Neural cell (in vitro differentiated cells): ENCODE measurements around the gene SFRP4. TPM values are rescaled to one million over a fixed set of nuclear protein-coding genes. Genes with fewer than 3 reads are reported as not detected.

Experiments
- H2AFZ ChIP-seq: fragments of 200-600, 300-800 bp; sonication (generic), shearing (Covaris generic); 2 replicates; pipeline ENCODE4 v1.6.0; 2014; ENCODE audit warnings: low read depth, mild to moderate bottlenecking, antibody characterized with exemption, low read length, moderate library complexity
- H3F3A ChIP-seq: fragments of 200-600 bp; shearing (Covaris generic); 2 replicates; pipeline ENCODE4 v1.6.1; 2016; ENCODE audit warnings: mild to moderate bottlenecking, moderate library complexity, mixed read lengths, antibody characterized with exemption, low read length; ENCODE audit not compliant: insufficient read depth, poor library complexity, severe bottlenecking
- H3K27ac ChIP-seq: fragments of 200-600, 300-800 bp; sonication (generic), shearing (Covaris generic); 2 replicates; pipeline ENCODE4 v1.5.1; 2014; ENCODE audit warnings: mild to moderate bottlenecking, low read length, moderate library complexity
- H3K27me3 ChIP-seq: fragments of 300-800, 200-600 bp; sonication (generic), shearing (Covaris generic); 2 replicates; pipeline ENCODE4 v1.6.0; 2014; ENCODE audit warnings: mild to moderate bottlenecking, low read depth, low read length, moderate library complexity; ENCODE audit not compliant: insufficient read depth
- H3K36me3 ChIP-seq: fragments of 300-800, 200-600 bp; sonication (generic), shearing (Covaris generic); 2 replicates; pipeline ENCODE4 v1.5.1; 2014; ENCODE audit warnings: mild to moderate bottlenecking, antibody characterized with exemption, low read length, moderate library complexity; ENCODE audit not compliant: insufficient read depth
- H3K4me2 ChIP-seq: fragments of 300-800, 200-600 bp; sonication (generic), shearing (Covaris generic); 2 replicates; pipeline ENCODE4 v1.6.0; 2014; ENCODE audit warnings: mild to moderate bottlenecking, low read length
- H3K4me3 ChIP-seq: fragments of 300-800, 200-600 bp; sonication (generic), shearing (Covaris generic); 2 replicates; pipeline ENCODE4 v1.5.1; 2014; ENCODE audit warnings: mild to moderate bottlenecking, low read length, moderate library complexity
- H3K79me2 ChIP-seq: fragments of 200-600 bp; shearing (Covaris generic); replicated peaks from 2 replicates; pipeline ENCODE4 v1.6.0; 2014; ENCODE audit warnings: mild to moderate bottlenecking, low read length, moderate library complexity; ENCODE audit not compliant: insufficient read depth
- H3K9ac ChIP-seq: fragments of 300-800, 200-600 bp; sonication (generic), shearing (Covaris generic); 2 replicates; pipeline ENCODE4 v1.6.1; 2016; ENCODE audit warnings: mild to moderate bottlenecking, low read length, mixed read lengths
- H3K9me2 ChIP-seq: fragments of 200-600 bp; shearing (Covaris generic); 2 replicates; pipeline ENCODE4 v1.6.1; 2016; ENCODE audit warnings: mild to moderate bottlenecking, low read length, mixed read lengths; ENCODE audit not compliant: insufficient read depth
- H3K9me3 ChIP-seq: fragments of 200-600, 300-800 bp; sonication (generic), shearing (Covaris generic); 2 replicates; pipeline ENCODE4 v1.6.1; 2016; ENCODE audit warnings: mild to moderate bottlenecking, mixed run types, low read length, moderate library complexity, mixed read lengths
- H4K20me1 ChIP-seq: fragments of 200-600 bp; shearing (Covaris generic); 2 replicates; pipeline ENCODE4 v1.6.1; 2016; ENCODE audit warnings: mild to moderate bottlenecking, mixed run types; ENCODE audit not compliant: insufficient read depth
- CTCF ChIP-seq: fragments of 450-650 bp; IDR thresholded peaks from 2 replicates; pipeline ENCODE4 v1.5.1; 2014; ENCODE audit warnings: antibody characterized with exemption, mild to moderate bottlenecking, moderate library complexity; ENCODE audit not compliant: poor library complexity, severe bottlenecking
- EP300 ChIP-seq: fragments of 450-650 bp; conservative IDR thresholded peaks from 2 replicates; pipeline ENCODE4 v1.6.1; 2014; ENCODE audit warnings: antibody characterized with exemption, mild to moderate bottlenecking, moderate library complexity; ENCODE audit not compliant: poor library complexity, severe bottlenecking
- EZH2 ChIP-seq: fragments of 200-600, 300-800 bp; shearing (Covaris generic), sonication (generic); IDR thresholded peaks from 2 replicates; pipeline ENCODE4 v1.6.1; 2014; ENCODE audit warnings: antibody characterized with exemption, low read length, borderline replicate concordance, mild to moderate bottlenecking; ENCODE audit not compliant: insufficient read depth, poor library complexity, severe bottlenecking
- MXI1 ChIP-seq: fragments of 450-650 bp; conservative IDR thresholded peaks from 2 replicates; pipeline ENCODE4 v1.6.1; 2014; ENCODE audit warnings: antibody characterized with exemption, mild to moderate bottlenecking; ENCODE audit not compliant: poor library complexity, severe bottlenecking
- POLR2AphosphoS5 ChIP-seq: IDR thresholded peaks from 2 replicates; pipeline ENCODE4 v1.6.1; 2012
- RAD21 ChIP-seq: fragments of 450-650 bp; conservative IDR thresholded peaks from 2 replicates; pipeline ENCODE4 v1.6.1; 2014; ENCODE audit warnings: antibody characterized with exemption, mild to moderate bottlenecking, moderate library complexity
- REST ChIP-seq: IDR thresholded peaks from 2 replicates; pipeline ENCODE4 v1.6.1; 2012; ENCODE audit warnings: borderline replicate concordance
- SMC3 ChIP-seq: fragments of 450-650 bp; conservative IDR thresholded peaks from 2 replicates; pipeline ENCODE4 v1.6.1; 2014; ENCODE audit warnings: antibody characterized with exemption, mild to moderate bottlenecking, moderate library complexity; ENCODE audit not compliant: poor library complexity
- TAF1 ChIP-seq: IDR thresholded peaks from 2 replicates; pipeline ENCODE4 v1.6.1; 2012; ENCODE audit warnings: low read depth
- polyA plus RNA-seq: library from polyadenylated mRNA; depleted of rRNA; stranded (reverse); fragments of >200 nt; gene quantifications from 2 replicates; pipeline ENCODE4 v1.2.3, GENCODE V29; 2014

Gene SFRP4
- polyA plus RNA-seq, 1 donor from 2014 or later, result not detected

- no peak overlapping the region for H3K4me2 ChIP-seq
- H3K9ac ChIP-seq, result no peak overlapping the region
- H3K4me3 ChIP-seq, result no peak overlapping the region
- no peaks in the 10 kb centered on the region for H3K79me2 ChIP-seq
- H3K27me3 ChIP-seq, result peaks cover 32% of the 10 kb centered on the region
- no peak overlapping the region for H3K27ac ChIP-seq
- no peaks in the 10 kb centered on the region for H3F3A ChIP-seq
- no peaks in the 10 kb centered on the region for H4K20me1 ChIP-seq
- H3K36me3 ChIP-seq, result no peaks in the 10 kb centered on the region
- no peaks in the 10 kb centered on the region for H3K9me2 ChIP-seq
- no peak overlapping the region for H2AFZ ChIP-seq
- no peaks in the 10 kb centered on the region for H3K9me3 ChIP-seq
- no peak for TF ChIP-seq MXI1
- TF ChIP-seq EP300, result no peak
- TF ChIP-seq REST, result no peak
- TF ChIP-seq SMC3, result no peak
- TF ChIP-seq CTCF, result no peak
Measured at GRCh38 chr7:37923996-37924395, 7.4 kb upstream of the SFRP4 start.

- Histone ChIP-seq H4K20me1 (no peaks in the 10 kb centered on the region), H3K36me3 (no peaks in the 10 kb centered on the region), H3K9ac (no peak overlapping the region), H3K9me3 (no peaks in the 10 kb centered on the region), H3K27ac (no peak overlapping the region), H3K27me3 (peaks cover 53% of the 10 kb centered on the region), H3F3A (no peaks in the 10 kb centered on the region), H3K4me3 (peak overlapping the region; percentile 72), H2AFZ (no peak overlapping the region), H3K4me2 (no peak overlapping the region), H3K9me2 (no peaks in the 10 kb centered on the region), H3K79me2 (no peaks in the 10 kb centered on the region)
- TF ChIP-seq REST (no peak), CTCF (no peak), SMC3 (no peak), RAD21 (no peak), POLR2AphosphoS5 (no peak), EZH2 (no peak), TAF1 (no peak), EP300 (no peak), MXI1 (no peak)
Measured at GRCh38 chr7:37921876-37922275, 5.3 kb upstream of the SFRP4 start.
